Suppressor macrophage treated with lipopolysaccharide for 4 hours (primary cell): ENCODE measurements around the gene APBA3.

Experiments used
- DNase-seq: peaks from one replicate; pipeline ENCODE4 v3.0.0-alpha.2; 2020

Gene APBA3

GRCh38 chr19:3761382-3762129 is at the start of gene APBA3:
TSS of gene APBA3 (minus strand) at chr19:3761692. CDS start at chr19:3760264, 1,428 bp downstream.
- peak; percentile 97 for DNase-seq

GRCh38 chr19:3810708-3811355 is 49.3 kb upstream of the APBA3 start:
- no peak for DNase-seq

GRCh38 chr19:3809881-3810707 is 48.6 kb upstream of the APBA3 start:
- DNase-seq = no peak

- DNase-seq = no peak
Measured at GRCh38 chr19:3808420-3809143, 47.1 kb upstream of the APBA3 start.

- no peak for DNase-seq
Measured at GRCh38 chr19:3807574-3808354, 46.3 kb upstream of the APBA3 start.

DNA sequence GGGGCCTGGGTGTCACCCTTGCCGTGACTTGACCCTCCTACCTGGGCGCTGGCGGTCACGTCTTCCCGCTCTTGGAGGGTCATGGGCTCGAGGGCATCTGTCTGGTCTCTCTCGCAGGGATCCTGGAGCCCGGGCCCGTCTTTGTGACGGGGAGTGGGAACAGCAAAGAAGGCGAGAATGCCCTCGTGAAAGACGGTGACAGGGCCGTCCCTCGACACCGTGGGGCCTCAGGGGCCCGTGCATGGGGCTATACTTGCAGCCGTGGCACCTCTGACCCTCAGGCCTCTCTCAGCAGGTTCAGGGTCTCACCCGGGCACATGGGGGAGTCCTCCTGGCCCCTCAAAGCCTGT is 45.6 kb upstream of the APBA3 start:
- no peak for DNase-seq

GRCh38 chr19:3805859-3806258 is 44.4 kb upstream of the APBA3 start:
- DNase-seq = no peak

- DNase-seq = no peak
Measured at GRCh38 chr19:3804429-3804828, 42.9 kb upstream of the APBA3 start.

DNA sequence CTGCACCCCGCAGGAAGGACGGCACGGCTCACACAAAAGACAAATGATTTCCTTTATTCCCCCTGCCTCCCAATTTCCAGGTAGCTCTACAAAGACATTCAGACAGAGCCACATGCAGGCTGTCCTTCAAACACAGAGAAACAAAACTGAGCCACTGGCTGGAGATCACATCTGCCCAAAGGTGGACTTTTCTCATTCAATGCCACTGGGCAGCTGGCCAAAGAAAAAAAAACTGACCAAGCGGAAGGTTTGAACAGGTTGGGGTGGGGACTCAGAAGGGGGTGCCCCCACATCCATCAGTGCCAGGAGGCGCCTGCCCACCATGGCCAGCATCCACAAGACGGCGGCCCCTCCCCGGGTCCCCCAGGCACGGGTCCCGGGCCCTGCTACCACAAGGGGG is 42.5 kb upstream of the APBA3 start:
- no peak for DNase-seq

GRCh38 chr19:3803114-3803888 is 41.8 kb upstream of the APBA3 start:
- no peak for DNase-seq

GRCh38 chr19:3801412-3802096 is 40.1 kb upstream of the APBA3 start:
- no peak for DNase-seq

- DNase-seq = no peak
Measured at GRCh38 chr19:3800996-3801395, 39.5 kb upstream of the APBA3 start.

DNA sequence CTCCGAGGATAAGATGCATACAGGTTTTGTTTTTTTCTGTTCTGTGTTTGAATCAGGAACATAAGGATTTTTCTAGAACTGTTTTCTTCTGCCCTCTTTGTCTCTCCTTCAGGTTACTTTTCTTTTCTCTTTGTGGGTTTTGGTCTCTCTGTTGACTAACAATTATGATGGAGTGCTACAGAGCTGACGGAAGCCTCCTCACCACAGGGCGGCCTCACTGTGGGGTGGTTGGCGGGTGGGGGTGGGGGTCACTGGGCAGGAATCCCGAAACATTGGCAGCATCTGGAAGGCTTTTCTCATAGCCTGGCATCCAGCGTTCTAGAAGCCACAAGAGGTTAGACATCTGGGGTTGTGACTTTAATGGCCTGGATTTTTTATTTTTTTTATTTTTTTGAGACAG is 36.6 kb upstream of the APBA3 start:
- DNase-seq = no peak

- DNase-seq = no peak
Measured at GRCh38 chr19:3796358-3796757, 34.9 kb upstream of the APBA3 start.

GRCh38 chr19:3793799-3794198 is 32.3 kb upstream of the APBA3 start:
- DNase-seq = no peak

DNA sequence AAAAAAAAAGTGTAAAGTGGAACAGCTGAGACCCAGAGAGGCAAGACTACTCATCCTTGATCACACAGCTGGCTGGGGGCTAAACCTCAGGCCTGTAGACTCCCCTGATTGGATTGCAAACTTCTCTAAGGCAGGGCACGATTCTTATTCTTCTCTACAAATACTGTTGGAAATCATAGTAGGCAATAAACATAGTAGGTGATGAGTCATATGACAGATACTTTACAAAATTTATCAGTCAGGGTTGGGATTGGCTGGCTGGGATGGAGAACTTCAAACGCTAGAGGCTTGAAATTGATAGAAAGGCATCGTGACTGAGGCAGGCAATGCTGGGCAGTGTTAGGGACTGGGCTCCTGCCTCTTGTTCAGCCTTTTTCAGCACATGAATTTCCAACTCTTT is 30.6 kb upstream of the APBA3 start:
- no peak for DNase-seq

DNA sequence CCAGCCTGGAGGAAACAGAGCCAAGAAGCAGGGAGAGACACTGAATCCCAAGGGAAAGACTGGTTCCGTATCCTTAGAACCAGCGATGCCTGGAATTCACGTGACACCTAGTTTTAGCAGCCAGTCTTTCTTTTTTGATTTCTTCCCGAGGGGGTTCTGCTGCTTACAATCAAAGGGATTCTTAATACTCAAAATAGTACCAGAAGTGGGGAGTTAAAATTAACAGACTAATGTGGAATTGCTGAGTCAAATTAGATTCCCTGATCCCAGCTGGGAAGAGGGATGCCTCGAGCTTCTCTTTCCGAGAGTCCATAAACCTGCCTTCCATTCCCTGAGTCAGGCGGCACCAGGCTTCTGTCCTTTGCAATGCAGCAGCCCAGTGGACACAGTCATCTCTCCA is 29.4 kb upstream of the APBA3 start:
- DNase-seq = no peak

DNA sequence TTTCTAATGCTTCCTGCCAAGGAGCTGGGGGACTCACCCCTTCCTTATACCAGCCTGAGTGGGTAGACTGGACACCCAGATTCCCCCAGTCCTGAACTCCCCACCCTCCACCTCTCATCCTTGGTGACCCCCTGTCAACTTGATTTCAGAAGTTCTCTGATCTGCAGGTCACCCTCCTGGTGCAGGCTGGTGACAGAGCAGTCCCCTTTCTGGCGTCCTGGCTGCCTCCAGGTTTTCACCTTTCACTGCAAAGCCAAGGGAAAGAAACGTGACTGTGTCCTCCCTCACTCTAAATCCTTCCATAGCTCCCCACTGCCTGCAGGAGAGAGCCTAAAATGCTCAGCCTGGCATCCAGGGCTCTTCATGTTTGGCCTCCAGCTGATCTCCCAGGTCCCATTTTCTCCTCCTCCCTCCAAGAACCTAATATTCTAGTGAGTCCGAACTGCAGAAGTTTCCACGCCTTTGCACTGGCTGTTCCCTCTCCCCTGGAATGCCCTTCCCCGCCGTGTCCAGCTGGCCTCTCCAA is 28.8 kb upstream of the APBA3 start:
- no peak for DNase-seq

- DNase-seq = no peak
Measured at GRCh38 chr19:3788996-3789778, 27.7 kb upstream of the APBA3 start.
